GM21515 (cell line): ENCODE data around the gene CADPS.

Experiments used
- ATAC-seq: cut with Tn5 transposase; IDR thresholded peaks from one replicate; pipeline ENCODE4 v1.9.1; 2021; ENCODE audit not compliant: unreplicated experiment

The CADPS gene

GRCh38 chr3:62453448-62453847 lies 421.8 kb downstream of the CADPS start:
- no peak for ATAC-seq

- ATAC-seq, result no peak
Observed at GRCh38 chr3:62451211-62451887, 423.9 kb downstream of the CADPS start.

- no peak for ATAC-seq
Observed at GRCh38 chr3:62446337-62446940, 428.8 kb downstream of the CADPS start.

DNA sequence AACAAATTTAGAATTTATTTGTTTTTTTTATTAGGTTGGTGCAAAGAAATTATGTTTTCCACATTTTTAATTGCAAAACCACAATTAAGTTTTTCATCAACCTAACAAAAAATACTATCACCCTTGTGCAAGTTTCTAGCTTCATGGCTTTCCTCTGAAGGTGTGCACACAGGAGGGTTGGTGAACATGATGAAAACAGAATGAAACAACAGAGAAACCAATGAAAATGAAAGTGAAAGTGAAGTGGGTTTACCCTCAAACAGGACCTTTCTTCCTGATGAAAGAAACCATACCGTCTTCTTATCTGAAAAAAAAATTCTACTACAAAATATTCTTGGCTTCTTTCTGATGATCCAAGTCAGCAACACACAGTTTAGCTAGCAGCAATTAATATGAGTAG lies 429.9 kb downstream of the CADPS start:
- ATAC-seq, result no peak

- no peak for ATAC-seq
Observed at GRCh38 chr3:62439978-62440377, 435.2 kb downstream of the CADPS start.

GRCh38 chr3:62439176-62439813 lies 435.9 kb downstream of the CADPS start:
- ATAC-seq, result no peak

DNA sequence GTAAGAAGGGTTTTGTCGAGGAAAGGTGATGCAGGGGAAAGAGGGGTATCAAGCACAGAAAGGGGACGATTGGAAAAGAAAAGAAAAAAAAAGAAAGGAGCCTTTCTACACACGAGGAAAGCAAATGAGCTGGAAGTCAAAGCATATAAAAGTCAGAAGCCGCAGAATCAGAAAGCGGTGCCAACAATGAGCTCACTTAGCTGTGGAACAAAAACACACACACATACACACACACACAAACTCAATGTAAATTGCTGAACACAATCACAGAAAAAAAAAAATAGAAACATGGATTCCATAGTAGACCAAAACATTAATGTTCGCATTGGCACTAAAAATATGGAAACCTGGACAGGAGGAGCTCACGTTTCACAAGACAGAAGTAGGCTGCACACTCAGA lies 438.4 kb downstream of the CADPS start:
- no peak for ATAC-seq

- no peak for ATAC-seq
Observed at GRCh38 chr3:62433396-62433795, 441.8 kb downstream of the CADPS start.

- no peak for ATAC-seq
Observed at GRCh38 chr3:62421207-62421606, 454.0 kb downstream of the CADPS start.

DNA sequence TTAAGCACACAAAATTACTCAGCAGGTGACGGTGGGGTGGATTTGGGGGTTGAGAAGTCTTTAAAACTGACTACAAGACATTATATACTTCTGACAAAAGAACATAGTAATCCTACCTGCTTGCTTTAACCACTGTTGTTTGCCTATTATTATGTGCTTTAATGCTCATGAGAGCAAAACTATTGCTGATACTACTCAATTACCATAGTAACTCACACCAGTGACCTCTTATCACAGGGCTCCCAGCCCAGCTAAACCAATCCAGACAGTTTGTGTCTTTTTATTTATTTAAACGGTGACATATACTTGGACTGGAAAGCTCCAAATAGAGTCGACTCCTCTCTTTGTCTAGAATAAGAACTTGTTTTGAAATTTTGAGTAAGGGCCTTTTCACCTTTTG lies 459.1 kb downstream of the CADPS start:
- no peak for ATAC-seq

- no peak for ATAC-seq
Observed at GRCh38 chr3:62415312-62415801, 459.9 kb downstream of the CADPS start.

DNA sequence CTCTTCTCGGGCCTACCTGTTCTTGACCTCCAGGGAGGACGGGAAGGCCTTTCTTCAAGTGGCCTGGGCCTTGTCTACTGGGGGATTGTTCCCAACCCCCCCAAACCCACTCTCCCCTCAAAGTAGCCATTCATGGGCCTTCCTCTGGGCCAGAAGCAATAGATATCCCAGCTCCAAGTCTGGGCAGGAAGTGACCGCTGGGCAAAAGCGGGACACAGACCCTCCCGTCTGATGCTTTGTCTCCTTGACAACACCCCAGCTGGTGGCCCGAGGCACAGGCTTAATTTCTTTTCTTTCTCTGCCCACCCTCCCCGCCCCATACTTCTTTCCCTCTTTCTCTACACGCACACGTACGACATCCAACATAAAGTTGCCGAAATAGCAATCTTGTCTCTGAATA lies 460.4 kb downstream of the CADPS start:
- ATAC-seq, result no peak

- no peak for ATAC-seq
Observed at GRCh38 chr3:62413687-62414086, 461.5 kb downstream of the CADPS start.

GRCh38 chr3:62406945-62407344 lies 468.3 kb downstream of the CADPS start:
- ATAC-seq, result no peak

- ATAC-seq, result no peak
Observed at GRCh38 chr3:62405566-62405965, 469.6 kb downstream of the CADPS start.

DNA sequence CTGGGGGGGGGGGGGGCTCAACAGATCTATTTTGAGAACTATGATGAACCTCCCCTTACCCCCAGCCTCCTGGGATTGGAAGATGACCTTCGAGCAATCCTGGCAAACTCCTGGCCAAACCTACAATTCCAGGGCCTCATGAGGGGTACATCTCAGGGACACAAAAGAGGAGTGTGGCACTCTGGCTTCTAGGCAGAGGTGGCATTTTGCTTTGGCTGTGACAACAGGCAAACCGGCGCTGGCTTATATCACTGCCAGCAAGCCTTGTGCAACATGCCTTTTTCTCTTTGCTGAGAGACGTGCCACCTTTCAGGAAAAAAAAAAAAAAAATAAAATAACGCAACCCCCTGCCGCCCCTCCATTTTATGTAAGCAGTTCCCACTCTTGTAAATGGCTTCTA lies 470.1 kb downstream of the CADPS start:
- no peak for ATAC-seq

GRCh38 chr3:62404321-62404720 lies 470.9 kb downstream of the CADPS start:
- ATAC-seq, result no peak

DNA sequence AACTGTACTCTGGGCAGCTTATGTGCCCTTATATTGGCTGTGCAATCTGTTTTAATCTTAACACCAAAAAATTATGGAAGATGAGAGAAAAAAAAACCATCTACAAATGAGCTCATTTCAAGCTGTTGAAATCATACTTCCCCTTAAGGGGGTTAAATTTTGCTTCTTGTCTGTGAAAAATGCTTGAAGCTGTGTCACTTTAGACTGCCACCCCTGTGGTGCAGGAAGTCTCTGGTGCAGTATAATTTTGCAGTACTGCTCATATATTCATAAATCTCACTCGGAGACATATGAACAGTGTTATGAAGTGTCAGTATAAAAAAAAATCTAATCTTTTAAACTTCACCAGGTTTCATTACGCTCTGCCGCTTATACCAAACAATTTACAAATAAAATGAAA lies 471.5 kb downstream of the CADPS start:
- no peak for ATAC-seq

DNA sequence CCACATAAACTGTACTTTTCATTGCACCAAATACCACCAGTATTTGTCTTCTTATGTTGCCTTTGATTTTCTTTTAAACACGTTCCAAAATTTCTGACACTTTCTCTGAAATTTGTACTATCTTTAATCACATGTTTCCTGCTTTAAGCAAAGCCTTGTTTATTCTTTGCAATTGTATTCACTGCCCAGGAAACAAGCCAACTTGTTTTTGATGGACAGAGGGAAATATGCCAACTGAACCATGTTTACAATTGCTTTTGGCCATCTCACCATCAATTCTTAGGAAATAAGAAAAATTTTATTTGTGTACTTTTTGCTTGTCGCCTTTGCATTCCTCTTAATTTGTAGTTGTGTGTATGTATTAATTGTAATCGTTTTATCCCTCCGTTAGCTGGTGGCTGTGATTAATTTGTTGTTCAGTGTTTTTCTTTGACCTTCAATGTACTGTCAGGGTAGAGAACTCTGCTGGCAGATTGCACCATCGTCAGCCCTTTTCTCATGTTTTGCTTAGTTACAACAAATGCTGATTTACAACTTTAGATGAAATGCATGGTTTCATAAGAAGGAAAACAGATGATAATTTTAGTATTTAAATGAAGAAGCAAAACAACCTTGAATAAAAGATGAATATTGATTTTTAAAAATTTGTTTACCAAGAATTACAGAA lies 482.5 kb downstream of the CADPS start:
- ATAC-seq, result no peak

DNA sequence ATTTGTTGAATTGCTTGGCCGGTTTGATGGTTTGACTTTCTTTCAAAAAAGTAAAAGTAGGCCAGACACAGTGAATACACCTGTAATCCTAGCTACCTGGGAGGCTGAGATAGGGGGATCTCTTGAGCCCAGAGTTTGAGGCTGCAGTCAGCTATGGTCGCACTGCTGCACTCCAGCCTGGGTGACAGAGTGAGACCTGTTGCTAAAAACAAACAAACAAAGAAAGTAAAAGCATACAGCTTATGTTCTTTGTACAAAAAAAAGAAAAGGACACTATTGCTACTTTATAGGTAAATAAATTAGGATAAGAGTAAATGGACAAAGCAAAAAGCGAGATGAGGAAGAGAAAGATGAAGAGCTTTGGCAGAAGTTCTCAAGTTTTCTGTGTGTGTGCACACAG lies 488.0 kb downstream of the CADPS start:
- ATAC-seq, result no peak

GRCh38 chr3:62379321-62379798 lies 495.9 kb downstream of the CADPS start:
- ATAC-seq, result no peak

DNA sequence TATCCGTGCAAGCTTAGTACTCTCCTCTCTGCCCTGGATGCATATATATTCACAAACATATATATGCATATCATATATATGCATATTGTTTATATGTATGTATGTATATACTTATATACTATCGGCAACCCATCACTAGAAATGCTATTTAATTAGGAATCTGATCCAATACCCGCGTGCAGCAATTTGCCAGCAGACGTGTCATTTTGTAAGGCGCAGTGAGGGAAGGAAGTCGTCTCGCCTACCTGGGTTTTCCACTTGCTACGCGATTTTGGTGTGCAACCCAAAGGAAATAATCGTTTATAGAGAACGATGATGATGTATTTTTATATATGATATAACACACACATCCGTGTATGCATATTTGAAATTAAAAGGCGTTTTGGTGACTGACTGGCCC lies 496.3 kb downstream of the CADPS start:
- no peak for ATAC-seq
